Liver (tissue), 3 donors: ENCODE results near the gene ST8SIA6.

Experiments
- FOXA1 ChIP-seq: IDR thresholded peaks from 2 replicates; pipeline ENCODE4 v1.6.1; 2016; ENCODE audit warnings: antibody characterized with exemption
- JUND ChIP-seq, 2 donors: IDR thresholded peaks; 2 replicates each; pipeline ENCODE4 v1.6.1; 2016; ENCODE audit warnings: antibody characterized with exemption in 2 of 2
- NR2F2 ChIP-seq: IDR thresholded peaks from 2 replicates; pipeline ENCODE4 v1.6.1; 2016; ENCODE audit warnings: antibody characterized with exemption
- RAD21 ChIP-seq, 2 donors: IDR thresholded peaks; 2 replicates each; pipeline ENCODE4 v1.6.1; 2016; ENCODE audit warnings: antibody characterized with exemption in 2 of 2, mild to moderate bottlenecking in 2 of 2
- RXRA ChIP-seq, 2 donors: IDR thresholded peaks; 2 replicates each; pipeline ENCODE4 v1.6.1; 2017 to 2018; ENCODE audit warnings: antibody characterized with exemption in 2 of 2, mild to moderate bottlenecking in 1 of 2
- TAF1 ChIP-seq: conservative IDR thresholded peaks from 2 replicates; pipeline ENCODE4 v1.6.1; 2016; ENCODE audit warnings: antibody characterized with exemption, mild to moderate bottlenecking
- YY1 ChIP-seq: IDR thresholded peaks from 2 replicates; pipeline ENCODE4 v1.6.1; 2016; ENCODE audit warnings: antibody characterized with exemption, mild to moderate bottlenecking
- TF ChIP-seq, protein P1 (sequence below): fragments of 150-350 bp; IDR thresholded peaks from 2 replicates; pipeline ENCODE4 v1.5.1; 2017; ENCODE audit warnings: improper control_type of control experiment, low read depth, low read length; ENCODE audit not compliant: missing input control
- TF ChIP-seq, protein P2 (sequence below): IDR thresholded peaks from 2 replicates; pipeline ENCODE4 v1.6.1; 2016; ENCODE audit warnings: antibody characterized with exemption
- TF ChIP-seq, protein P3 (sequence below): IDR thresholded peaks from 2 replicates; pipeline ENCODE4 v1.6.1; 2016; ENCODE audit warnings: antibody characterized with exemption
- TF ChIP-seq, protein P4 (sequence below): IDR thresholded peaks from 2 replicates; pipeline ENCODE4 v1.6.1; 2016; ENCODE audit warnings: antibody characterized with exemption
- TF ChIP-seq, protein P5 (sequence below): IDR thresholded peaks from 2 replicates; pipeline ENCODE4 v1.6.1; 2016; ENCODE audit warnings: antibody characterized with exemption, mild to moderate bottlenecking
- donor health status: healthy.
- donor health status: healthy.

DNA sequence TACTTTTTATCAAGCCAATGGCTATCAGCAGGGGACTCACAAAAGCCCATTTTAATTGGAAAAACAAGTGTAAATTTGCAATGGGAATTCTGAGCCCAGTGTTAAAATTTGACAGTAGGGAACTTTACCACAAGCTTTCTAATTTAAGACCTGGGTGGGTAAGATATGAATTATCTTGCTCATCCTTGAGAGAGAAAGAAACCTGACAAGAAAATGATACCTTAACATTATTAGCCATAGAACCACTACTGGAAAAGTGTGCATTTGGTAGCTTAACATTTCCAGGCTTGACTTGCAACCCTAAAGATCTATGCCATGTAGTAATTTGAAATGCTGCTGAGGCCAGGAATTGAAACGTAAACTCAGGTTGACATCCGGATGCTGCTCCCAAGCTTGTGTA lies 2.7 kb upstream of the ST8SIA6 start:
- TF ChIP-seq, protein P1, sequence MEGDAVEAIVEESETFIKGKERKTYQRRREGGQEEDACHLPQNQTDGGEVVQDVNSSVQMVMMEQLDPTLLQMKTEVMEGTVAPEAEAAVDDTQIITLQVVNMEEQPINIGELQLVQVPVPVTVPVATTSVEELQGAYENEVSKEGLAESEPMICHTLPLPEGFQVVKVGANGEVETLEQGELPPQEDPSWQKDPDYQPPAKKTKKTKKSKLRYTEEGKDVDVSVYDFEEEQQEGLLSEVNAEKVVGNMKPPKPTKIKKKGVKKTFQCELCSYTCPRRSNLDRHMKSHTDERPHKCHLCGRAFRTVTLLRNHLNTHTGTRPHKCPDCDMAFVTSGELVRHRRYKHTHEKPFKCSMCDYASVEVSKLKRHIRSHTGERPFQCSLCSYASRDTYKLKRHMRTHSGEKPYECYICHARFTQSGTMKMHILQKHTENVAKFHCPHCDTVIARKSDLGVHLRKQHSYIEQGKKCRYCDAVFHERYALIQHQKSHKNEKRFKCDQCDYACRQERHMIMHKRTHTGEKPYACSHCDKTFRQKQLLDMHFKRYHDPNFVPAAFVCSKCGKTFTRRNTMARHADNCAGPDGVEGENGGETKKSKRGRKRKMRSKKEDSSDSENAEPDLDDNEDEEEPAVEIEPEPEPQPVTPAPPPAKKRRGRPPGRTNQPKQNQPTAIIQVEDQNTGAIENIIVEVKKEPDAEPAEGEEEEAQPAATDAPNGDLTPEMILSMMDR = no peak
- TF ChIP-seq, protein P2, sequence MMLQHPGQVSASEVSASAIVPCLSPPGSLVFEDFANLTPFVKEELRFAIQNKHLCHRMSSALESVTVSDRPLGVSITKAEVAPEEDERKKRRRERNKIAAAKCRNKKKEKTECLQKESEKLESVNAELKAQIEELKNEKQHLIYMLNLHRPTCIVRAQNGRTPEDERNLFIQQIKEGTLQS = no peak
- TF ChIP-seq, protein P3, sequence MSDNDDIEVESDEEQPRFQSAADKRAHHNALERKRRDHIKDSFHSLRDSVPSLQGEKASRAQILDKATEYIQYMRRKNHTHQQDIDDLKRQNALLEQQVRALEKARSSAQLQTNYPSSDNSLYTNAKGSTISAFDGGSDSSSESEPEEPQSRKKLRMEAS = no peak
- TF ChIP-seq YY1 = no peak
- TF ChIP-seq NR2F2 = no peak
- no peak for TF ChIP-seq TAF1
- no peak for TF ChIP-seq RAD21 (IDR thresholded peaks at IDR 0.05)
- TF ChIP-seq, protein P4, sequence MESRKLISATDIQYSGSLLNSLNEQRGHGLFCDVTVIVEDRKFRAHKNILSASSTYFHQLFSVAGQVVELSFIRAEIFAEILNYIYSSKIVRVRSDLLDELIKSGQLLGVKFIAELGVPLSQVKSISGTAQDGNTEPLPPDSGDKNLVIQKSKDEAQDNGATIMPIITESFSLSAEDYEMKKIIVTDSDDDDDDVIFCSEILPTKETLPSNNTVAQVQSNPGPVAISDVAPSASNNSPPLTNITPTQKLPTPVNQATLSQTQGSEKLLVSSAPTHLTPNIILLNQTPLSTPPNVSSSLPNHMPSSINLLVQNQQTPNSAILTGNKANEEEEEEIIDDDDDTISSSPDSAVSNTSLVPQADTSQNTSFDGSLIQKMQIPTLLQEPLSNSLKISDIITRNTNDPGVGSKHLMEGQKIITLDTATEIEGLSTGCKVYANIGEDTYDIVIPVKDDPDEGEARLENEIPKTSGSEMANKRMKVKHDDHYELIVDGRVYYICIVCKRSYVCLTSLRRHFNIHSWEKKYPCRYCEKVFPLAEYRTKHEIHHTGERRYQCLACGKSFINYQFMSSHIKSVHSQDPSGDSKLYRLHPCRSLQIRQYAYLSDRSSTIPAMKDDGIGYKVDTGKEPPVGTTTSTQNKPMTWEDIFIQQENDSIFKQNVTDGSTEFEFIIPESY = no peak
- no peak for TF ChIP-seq RXRA (IDR thresholded peaks at IDR 0.05)
- no peak for TF ChIP-seq JUND (IDR thresholded peaks at IDR 0.05)
- TF ChIP-seq, protein P5, sequence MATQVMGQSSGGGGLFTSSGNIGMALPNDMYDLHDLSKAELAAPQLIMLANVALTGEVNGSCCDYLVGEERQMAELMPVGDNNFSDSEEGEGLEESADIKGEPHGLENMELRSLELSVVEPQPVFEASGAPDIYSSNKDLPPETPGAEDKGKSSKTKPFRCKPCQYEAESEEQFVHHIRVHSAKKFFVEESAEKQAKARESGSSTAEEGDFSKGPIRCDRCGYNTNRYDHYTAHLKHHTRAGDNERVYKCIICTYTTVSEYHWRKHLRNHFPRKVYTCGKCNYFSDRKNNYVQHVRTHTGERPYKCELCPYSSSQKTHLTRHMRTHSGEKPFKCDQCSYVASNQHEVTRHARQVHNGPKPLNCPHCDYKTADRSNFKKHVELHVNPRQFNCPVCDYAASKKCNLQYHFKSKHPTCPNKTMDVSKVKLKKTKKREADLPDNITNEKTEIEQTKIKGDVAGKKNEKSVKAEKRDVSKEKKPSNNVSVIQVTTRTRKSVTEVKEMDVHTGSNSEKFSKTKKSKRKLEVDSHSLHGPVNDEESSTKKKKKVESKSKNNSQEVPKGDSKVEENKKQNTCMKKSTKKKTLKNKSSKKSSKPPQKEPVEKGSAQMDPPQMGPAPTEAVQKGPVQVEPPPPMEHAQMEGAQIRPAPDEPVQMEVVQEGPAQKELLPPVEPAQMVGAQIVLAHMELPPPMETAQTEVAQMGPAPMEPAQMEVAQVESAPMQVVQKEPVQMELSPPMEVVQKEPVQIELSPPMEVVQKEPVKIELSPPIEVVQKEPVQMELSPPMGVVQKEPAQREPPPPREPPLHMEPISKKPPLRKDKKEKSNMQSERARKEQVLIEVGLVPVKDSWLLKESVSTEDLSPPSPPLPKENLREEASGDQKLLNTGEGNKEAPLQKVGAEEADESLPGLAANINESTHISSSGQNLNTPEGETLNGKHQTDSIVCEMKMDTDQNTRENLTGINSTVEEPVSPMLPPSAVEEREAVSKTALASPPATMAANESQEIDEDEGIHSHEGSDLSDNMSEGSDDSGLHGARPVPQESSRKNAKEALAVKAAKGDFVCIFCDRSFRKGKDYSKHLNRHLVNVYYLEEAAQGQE = no peak
- no peak for TF ChIP-seq FOXA1
